Osteocyte (in vitro differentiated cells): ENCODE results near the gene ITPR2. TPM values are rescaled to one million over a fixed set of nuclear protein-coding genes. Genes with fewer than 3 reads are reported as not detected.

Source experiments
- DNase-seq: peaks from one replicate; pipeline ENCODE4 v3.0.0; 2021; ENCODE audit warnings: mixed read lengths; ENCODE audit not compliant: unreplicated experiment; ENCODE audit errors: extremely low spot score
- H3K27ac Mint-ChIP-seq: one replicate; pipeline ENCODE4 v1.8.0; 2021; ENCODE audit warnings: mild to moderate bottlenecking, mixed read lengths; ENCODE audit not compliant: unreplicated experiment
- H3K27me3 Mint-ChIP-seq: one replicate; pipeline ENCODE4 v1.8.0; 2021; ENCODE audit warnings: mixed read lengths; ENCODE audit not compliant: unreplicated experiment
- H3K36me3 Mint-ChIP-seq: one replicate; pipeline ENCODE4 v1.8.0; 2021; ENCODE audit warnings: mixed read lengths; ENCODE audit not compliant: unreplicated experiment
- H3K4me1 Mint-ChIP-seq: one replicate; pipeline ENCODE4 v1.8.0; 2021; ENCODE audit warnings: mixed read lengths; ENCODE audit not compliant: unreplicated experiment
- H3K4me3 Mint-ChIP-seq: one replicate; pipeline ENCODE4 v1.8.0; 2021; ENCODE audit warnings: mild to moderate bottlenecking, moderate library complexity, mixed read lengths; ENCODE audit not compliant: unreplicated experiment
- H3K9me3 Mint-ChIP-seq: one replicate; pipeline ENCODE4 v1.8.0; 2021; ENCODE audit warnings: mixed read lengths; ENCODE audit not compliant: unreplicated experiment
- CTCF ChIP-seq: fragments of 200-600 bp; sonication (generic); IDR thresholded peaks from 2 replicates; pipeline ENCODE4 v1.5.0; 2021; ENCODE audit warnings: antibody characterized with exemption, mild to moderate bottlenecking, moderate library complexity
- total RNA-seq: library from RNA; stranded (reverse); gene quantifications from 2 replicates; pipeline ENCODE4 v1.2.1, GENCODE V29; 2021

The ITPR2 gene
- total RNA-seq, 1 donor from 2014 or later = 22.1 TPM

DNA sequence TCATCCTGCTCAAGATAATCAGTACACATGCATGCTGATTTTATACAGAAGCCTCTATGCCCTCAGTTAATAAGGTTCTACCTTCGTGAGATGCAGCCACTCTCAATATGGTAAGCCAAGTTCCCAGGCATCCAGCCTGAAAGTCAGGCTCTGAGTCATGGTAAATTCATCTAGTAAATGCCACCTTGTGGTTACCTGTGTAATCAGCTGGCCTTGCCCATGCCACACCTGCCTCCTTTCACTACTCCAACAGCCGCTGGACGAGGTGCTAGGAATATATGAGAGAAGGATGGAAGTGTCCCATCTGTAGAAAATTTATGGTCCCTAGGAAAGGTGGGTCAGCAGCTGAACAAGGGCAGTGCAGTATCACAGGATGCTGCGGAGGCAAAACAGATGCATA is 430.3 kb downstream of the ITPR2 start:
- no peaks in the 10 kb centered on the region for H3K4me1 Mint-ChIP-seq
- no peak overlapping the region for H3K27ac Mint-ChIP-seq
- DNase-seq = no peak
- H3K9me3 Mint-ChIP-seq = no peaks in the 10 kb centered on the region
- H3K4me3 Mint-ChIP-seq = no peak overlapping the region
- H3K27me3 Mint-ChIP-seq = no peaks in the 10 kb centered on the region
- TF ChIP-seq CTCF = peak; percentile 8
- no peaks in the 10 kb centered on the region for H3K36me3 Mint-ChIP-seq

- no peak for TF ChIP-seq CTCF
- Mint-ChIP-seq H3K36me3 (no peaks in the 10 kb centered on the region), H3K4me1 (no peaks in the 10 kb centered on the region), H3K4me3 (no peak overlapping the region), H3K9me3 (no peaks in the 10 kb centered on the region), H3K27ac (no peak overlapping the region), H3K27me3 (no peaks in the 10 kb centered on the region)
- no peak for DNase-seq
These were observed 431.1 kb downstream of the ITPR2 start for GRCh38 chr12:26401874-26402273.

DNA sequence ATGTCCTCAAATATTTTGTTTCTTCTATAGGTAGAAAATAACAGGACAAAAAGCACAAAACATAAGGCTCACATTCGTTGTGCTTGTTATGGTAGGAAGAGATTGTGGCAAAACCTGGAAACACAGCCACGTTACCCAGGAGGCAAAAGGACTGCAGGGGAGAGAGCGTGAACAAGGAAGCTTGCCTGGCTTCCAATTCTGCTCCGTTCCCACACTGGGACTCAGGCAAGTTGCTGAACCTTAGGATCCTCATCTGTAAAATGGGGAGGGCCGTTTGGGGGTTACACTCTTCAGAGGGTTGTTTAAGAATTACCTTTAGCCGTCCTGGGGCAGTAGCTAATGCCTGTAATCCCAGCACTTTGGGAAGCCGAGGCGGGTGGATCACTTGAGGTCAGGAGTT is 432.4 kb downstream of the ITPR2 start:
- Mint-ChIP-seq H3K4me1 (no peaks in the 10 kb centered on the region), H3K27ac (no peak overlapping the region), H3K4me3 (no peak overlapping the region), H3K9me3 (no peaks in the 10 kb centered on the region), H3K27me3 (no peaks in the 10 kb centered on the region), H3K36me3 (no peaks in the 10 kb centered on the region)
- no peak for TF ChIP-seq CTCF
- DNase-seq = no peak

GRCh38 chr12:26399381-26399780 is 433.6 kb downstream of the ITPR2 start:
- no peak for DNase-seq
- Mint-ChIP-seq H3K4me1 (no peaks in the 10 kb centered on the region), H3K27me3 (no peaks in the 10 kb centered on the region), H3K4me3 (no peak overlapping the region), H3K36me3 (no peaks in the 10 kb centered on the region), H3K27ac (no peak overlapping the region), H3K9me3 (no peaks in the 10 kb centered on the region)
- TF ChIP-seq CTCF = no peak

DNA sequence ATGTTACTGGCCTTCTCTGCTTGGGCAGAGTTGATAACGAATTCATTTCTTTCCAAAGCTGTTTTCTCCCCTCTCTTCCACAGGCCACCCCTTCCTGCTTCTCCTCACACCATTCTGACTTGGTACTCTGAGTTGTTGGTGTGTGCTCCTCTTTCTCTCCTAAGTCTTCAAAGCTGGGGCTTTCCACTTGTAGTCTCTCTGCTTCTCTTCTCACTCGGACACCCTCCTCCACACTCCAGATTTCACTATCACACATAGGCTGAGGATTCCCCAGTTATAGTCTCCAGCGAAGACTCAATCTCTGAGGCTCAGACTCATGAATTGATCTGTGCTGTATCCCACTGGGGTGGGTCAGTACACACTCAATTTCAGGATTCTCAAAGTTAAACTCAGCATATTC is 436.6 kb downstream of the ITPR2 start:
- Mint-ChIP-seq H3K27me3 (no peaks in the 10 kb centered on the region), H3K9me3 (no peaks in the 10 kb centered on the region), H3K36me3 (peaks cover 5% of the 10 kb centered on the region), H3K4me1 (no peaks in the 10 kb centered on the region), H3K4me3 (no peak overlapping the region), H3K27ac (no peak overlapping the region)
- no peak for DNase-seq
- no peak for TF ChIP-seq CTCF
